Nephron (organoid): ENCODE data around the gene F2R.

ENCODE experiments used
- H3K27ac Mint-ChIP-seq, 3 experiments: 2 replicates each; pipeline ENCODE4 v1.8.0; 2020; ENCODE audit warnings: mixed read lengths in 3 of 3, mild to moderate bottlenecking in 2 of 3, moderate library complexity in 1 of 3
- H3K27me3 Mint-ChIP-seq: 2 replicates; pipeline ENCODE4 v1.8.0; 2021; ENCODE audit warnings: low read depth, mild to moderate bottlenecking, moderate library complexity, mixed read lengths
- H3K36me3 Mint-ChIP-seq: 2 replicates; pipeline ENCODE4 v1.8.0; 2020; ENCODE audit warnings: low read depth, mixed read lengths
- H3K4me1 Mint-ChIP-seq: 2 replicates; pipeline ENCODE4 v1.8.0; 2020; ENCODE audit warnings: mixed read lengths
- H3K4me3 Mint-ChIP-seq, 3 experiments: 2 replicates each; pipeline ENCODE4 v1.8.0; 2020; ENCODE audit warnings: mild to moderate bottlenecking in 3 of 3, mixed read lengths in 3 of 3, moderate library complexity in 2 of 3
- H3K9me3 Mint-ChIP-seq: 2 replicates; pipeline ENCODE4 v1.8.0; 2020; ENCODE audit warnings: mixed read lengths
- TF ChIP-seq, protein P1 (sequence below), 3 experiments: fragments of 200-600 bp; sonication (generic); IDR thresholded peaks; one replicate each; pipeline ENCODE4 v1.5.0; 2021; ENCODE audit warnings: antibody characterized with exemption in 3 of 3; ENCODE audit not compliant: unreplicated experiment in 3 of 3

F2R gene

DNA sequence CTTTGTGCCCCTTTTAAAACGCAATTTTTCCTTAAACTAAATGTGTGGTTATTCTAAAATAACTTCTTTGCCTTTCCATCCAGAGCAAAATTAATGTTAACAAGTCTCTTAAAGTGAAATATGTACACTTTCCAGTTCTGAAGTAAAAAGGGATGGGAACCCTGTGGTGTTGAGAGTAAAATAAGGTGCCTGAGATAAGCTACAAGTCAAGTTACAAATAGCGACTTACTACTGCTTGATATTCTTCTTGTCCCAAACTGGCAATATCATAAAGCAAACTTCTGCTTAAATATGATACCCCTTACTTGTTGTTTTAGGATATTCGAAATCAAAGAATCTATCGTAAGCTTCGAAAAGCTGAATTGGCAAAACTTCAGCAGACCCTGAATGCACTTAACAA, 18.3 kb upstream of the F2R start:
- no peaks in the 10 kb centered on the region for H3K9me3 Mint-ChIP-seq
- H3K4me1 Mint-ChIP-seq: peaks cover 17% of the 10 kb centered on the region
- H3K27ac Mint-ChIP-seq: no peak overlapping the region
- no peak overlapping the region for H3K4me3 Mint-ChIP-seq
- no peaks in the 10 kb centered on the region for H3K27me3 Mint-ChIP-seq
- peaks cover 38% of the 10 kb centered on the region for H3K36me3 Mint-ChIP-seq
- TF ChIP-seq, protein P1, sequence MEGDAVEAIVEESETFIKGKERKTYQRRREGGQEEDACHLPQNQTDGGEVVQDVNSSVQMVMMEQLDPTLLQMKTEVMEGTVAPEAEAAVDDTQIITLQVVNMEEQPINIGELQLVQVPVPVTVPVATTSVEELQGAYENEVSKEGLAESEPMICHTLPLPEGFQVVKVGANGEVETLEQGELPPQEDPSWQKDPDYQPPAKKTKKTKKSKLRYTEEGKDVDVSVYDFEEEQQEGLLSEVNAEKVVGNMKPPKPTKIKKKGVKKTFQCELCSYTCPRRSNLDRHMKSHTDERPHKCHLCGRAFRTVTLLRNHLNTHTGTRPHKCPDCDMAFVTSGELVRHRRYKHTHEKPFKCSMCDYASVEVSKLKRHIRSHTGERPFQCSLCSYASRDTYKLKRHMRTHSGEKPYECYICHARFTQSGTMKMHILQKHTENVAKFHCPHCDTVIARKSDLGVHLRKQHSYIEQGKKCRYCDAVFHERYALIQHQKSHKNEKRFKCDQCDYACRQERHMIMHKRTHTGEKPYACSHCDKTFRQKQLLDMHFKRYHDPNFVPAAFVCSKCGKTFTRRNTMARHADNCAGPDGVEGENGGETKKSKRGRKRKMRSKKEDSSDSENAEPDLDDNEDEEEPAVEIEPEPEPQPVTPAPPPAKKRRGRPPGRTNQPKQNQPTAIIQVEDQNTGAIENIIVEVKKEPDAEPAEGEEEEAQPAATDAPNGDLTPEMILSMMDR (IDR thresholded peaks at IDR 0.05; ENCODE audit: unreplicated experiment in 3 of 3): no peak

DNA sequence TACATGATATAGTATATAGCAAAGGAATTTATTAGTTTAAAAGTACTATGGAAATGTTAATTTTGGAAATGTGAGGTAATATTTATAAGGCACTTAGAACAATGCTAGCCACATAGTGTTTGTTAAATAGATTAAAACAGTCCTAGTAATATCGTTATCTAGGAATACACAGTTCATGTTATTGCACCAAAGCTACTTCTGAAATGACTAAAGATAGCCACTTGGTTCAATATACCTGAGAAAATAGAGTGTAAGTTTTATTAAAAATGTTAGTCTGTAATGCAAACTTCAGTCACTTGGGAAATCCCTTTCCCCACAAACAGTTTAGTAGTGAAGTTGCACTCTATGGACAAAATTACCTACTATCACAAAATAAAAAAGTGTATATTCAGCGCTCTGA, 15.4 kb upstream of the F2R start:
- Mint-ChIP-seq H3K4me3 (no peak overlapping the region), H3K27me3 (no peaks in the 10 kb centered on the region), H3K27ac (no peak overlapping the region), H3K9me3 (no peaks in the 10 kb centered on the region), H3K36me3 (peaks cover 32% of the 10 kb centered on the region), H3K4me1 (peaks cover 7% of the 10 kb centered on the region)
- TF ChIP-seq, protein P1 (IDR thresholded peaks at IDR 0.05; ENCODE audit: unreplicated experiment in 3 of 3): no peak

DNA sequence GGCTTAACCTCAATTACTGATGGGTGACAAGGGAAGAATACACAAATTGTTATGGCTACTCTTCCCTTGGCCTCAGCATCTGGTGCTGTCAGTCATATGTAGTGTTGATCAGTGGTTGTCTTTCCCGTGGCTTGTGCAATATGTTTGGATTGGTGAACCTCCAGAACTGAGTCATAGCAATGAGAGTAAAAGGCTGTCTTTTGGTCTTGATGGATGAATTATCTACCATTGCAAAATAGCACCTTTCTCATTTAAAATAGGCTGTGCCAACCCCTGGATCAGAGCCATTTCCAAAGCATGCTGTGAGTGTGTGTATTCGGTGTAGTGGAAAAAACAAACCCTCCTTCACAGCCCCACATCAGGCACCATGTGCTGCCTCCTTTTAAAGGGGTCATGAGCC, 14.6 kb upstream of the F2R start:
- H3K4me3 Mint-ChIP-seq: no peak overlapping the region
- H3K36me3 Mint-ChIP-seq: peaks cover 28% of the 10 kb centered on the region
- TF ChIP-seq, protein P1 (IDR thresholded peaks at IDR 0.05; ENCODE audit: unreplicated experiment in 3 of 3): no peak
- no peaks in the 10 kb centered on the region for H3K9me3 Mint-ChIP-seq
- no peaks in the 10 kb centered on the region for H3K27me3 Mint-ChIP-seq
- peaks cover 7% of the 10 kb centered on the region for H3K4me1 Mint-ChIP-seq
- H3K27ac Mint-ChIP-seq: no peak overlapping the region

DNA sequence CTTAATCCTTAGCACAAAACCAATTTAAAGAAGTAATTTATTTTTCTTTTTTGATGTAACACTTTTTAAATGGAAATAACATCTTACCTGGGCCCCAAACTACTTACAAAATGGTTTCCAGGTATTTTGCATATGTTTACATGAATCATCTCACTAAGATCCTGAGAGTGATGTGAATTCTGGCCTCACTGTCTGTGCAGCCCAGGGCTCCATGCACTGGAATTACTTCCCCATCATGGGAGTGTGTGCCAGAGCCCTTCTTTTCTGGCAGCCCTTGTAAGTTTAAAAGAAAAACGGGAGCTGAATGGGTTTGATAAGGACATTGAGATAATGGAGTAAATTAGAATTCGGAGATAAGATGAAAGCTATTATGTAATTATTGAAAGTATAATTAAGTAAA, 12.2 kb upstream of the F2R start:
- Mint-ChIP-seq H3K9me3 (no peaks in the 10 kb centered on the region), H3K4me3 (no peak overlapping the region), H3K4me1 (peaks cover 5% of the 10 kb centered on the region), H3K27ac (no peak overlapping the region), H3K36me3 (peaks cover 20% of the 10 kb centered on the region), H3K27me3 (no peaks in the 10 kb centered on the region)
- TF ChIP-seq, protein P1 (IDR thresholded peaks at IDR 0.05; ENCODE audit: unreplicated experiment in 3 of 3): no peak

DNA sequence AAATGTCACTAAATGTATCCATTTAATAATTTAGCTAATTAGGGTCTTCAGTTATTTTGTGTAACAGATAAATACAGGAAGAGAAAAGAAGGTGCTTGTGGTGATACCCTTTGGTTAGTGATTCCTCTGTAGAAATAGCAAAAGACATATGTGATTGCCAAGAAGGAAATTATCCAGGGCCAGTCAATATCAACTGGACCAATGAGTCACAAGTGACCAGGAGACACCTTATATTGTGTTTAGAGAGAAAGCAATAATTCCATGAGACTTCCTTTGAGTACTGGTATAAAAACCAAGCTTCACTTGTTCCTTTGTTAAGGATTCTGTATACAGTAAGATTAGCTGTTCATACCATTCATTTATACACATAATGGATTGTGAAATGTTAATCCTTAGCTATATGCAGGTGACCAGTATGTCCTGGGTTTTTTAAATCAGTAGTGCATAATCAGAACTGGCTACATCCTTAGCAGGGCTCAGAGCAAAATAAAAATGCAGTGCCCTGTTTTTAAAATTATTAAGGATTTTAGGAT, 11.7 kb upstream of the F2R start:
- TF ChIP-seq, protein P1 (IDR thresholded peaks at IDR 0.05; ENCODE audit: unreplicated experiment in 3 of 3): no peak
- H3K4me3 Mint-ChIP-seq: no peak overlapping the region
- H3K4me1 Mint-ChIP-seq: peaks cover 5% of the 10 kb centered on the region
- H3K36me3 Mint-ChIP-seq: peaks cover 15% of the 10 kb centered on the region
- no peak overlapping the region for H3K27ac Mint-ChIP-seq
- no peaks in the 10 kb centered on the region for H3K27me3 Mint-ChIP-seq
- H3K9me3 Mint-ChIP-seq: no peaks in the 10 kb centered on the region

DNA sequence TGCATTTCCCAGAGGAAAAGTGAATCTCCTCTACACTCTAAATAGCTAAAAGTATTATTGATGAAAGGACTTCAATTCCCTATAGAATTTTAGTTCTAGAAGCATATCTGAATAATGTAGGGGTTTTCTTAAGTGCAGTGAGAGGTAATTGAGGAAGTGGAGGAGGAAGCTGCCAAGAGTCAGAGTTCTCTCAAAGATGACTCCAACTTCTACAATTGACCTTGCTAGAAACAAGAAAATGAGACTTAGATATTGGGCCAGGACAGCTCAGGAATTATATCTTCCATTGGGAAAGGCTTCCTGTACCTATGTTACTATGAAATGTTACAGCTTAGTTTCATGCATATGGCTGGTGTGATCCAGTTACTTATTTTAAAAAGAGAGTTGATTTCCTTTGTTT, 10.4 kb upstream of the F2R start:
- TF ChIP-seq, protein P1 (IDR thresholded peaks at IDR 0.05; ENCODE audit: unreplicated experiment in 3 of 3): no peak
- H3K9me3 Mint-ChIP-seq: no peaks in the 10 kb centered on the region

More for the DNA sequence above, 10.4 kb upstream of the F2R start:
- H3K4me1 Mint-ChIP-seq: peaks cover 5% of the 10 kb centered on the region
- H3K4me3 Mint-ChIP-seq: no peak overlapping the region
- H3K27me3 Mint-ChIP-seq: no peaks in the 10 kb centered on the region
- H3K36me3 Mint-ChIP-seq: peaks cover 14% of the 10 kb centered on the region
- H3K27ac Mint-ChIP-seq: peak overlapping the region in 2 of 3 experiments; percentile 4 to 22
